HCT116 (cell line): ENCODE measurements around the gene CHL1.

Experiments
- EZH2 ChIP-seq: fragments of 200-600 bp; sonication (generic); IDR thresholded peaks from 2 replicates; pipeline ENCODE4 v1.6.1; 2017; ENCODE audit warnings: antibody characterized with exemption, mixed run types
- JUND ChIP-seq: IDR thresholded peaks from 2 replicates; pipeline ENCODE4 v1.6.1; 2012
- POLR2AphosphoS5 ChIP-seq: IDR thresholded peaks from 2 replicates; pipeline ENCODE4 v1.6.1; 2011; ENCODE audit warnings: mild to moderate bottlenecking, low read depth, low read length, moderate library complexity
- RAD21 ChIP-seq: IDR thresholded peaks from 2 replicates; pipeline ENCODE4 v1.6.1; 2012; ENCODE audit warnings: low read depth, mild to moderate bottlenecking
- TF ChIP-seq, protein P1 (sequence below), 3 experiments: fragments of 200-600 bp in 1 of 3; sonication (generic) in 1 of 3; IDR thresholded peaks in 2 of 3; conservative IDR thresholded peaks in 1 of 3; 2 replicates each; pipeline ENCODE4 v1.5.1; 2012 to 2017; ENCODE audit warnings: low read depth in 2 of 3, low read length in 2 of 3, antibody characterized with exemption in 1 of 3, borderline replicate concordance in 1 of 3, control low read depth in 1 of 3, mild to moderate bottlenecking in 1 of 3, mixed read lengths in 1 of 3, mixed run types in 1 of 3, moderate library complexity in 1 of 3; ENCODE audit not compliant: insufficient read depth in 1 of 3
- TF ChIP-seq, protein P2 (sequence below): IDR thresholded peaks from 2 replicates; pipeline ENCODE4 v1.6.1; 2011; ENCODE audit warnings: mild to moderate bottlenecking, low read length, moderate library complexity; ENCODE audit not compliant: insufficient replicate concordance; ENCODE audit errors: extremely low read depth
- TF ChIP-seq, protein P3 (sequence below): IDR thresholded peaks from 2 replicates; pipeline ENCODE4 v1.6.1; 2012; ENCODE audit warnings: low read depth
- TF ChIP-seq, protein P4 (sequence below): IDR thresholded peaks from 2 replicates; pipeline ENCODE4 v1.6.1; 2012

DNA sequence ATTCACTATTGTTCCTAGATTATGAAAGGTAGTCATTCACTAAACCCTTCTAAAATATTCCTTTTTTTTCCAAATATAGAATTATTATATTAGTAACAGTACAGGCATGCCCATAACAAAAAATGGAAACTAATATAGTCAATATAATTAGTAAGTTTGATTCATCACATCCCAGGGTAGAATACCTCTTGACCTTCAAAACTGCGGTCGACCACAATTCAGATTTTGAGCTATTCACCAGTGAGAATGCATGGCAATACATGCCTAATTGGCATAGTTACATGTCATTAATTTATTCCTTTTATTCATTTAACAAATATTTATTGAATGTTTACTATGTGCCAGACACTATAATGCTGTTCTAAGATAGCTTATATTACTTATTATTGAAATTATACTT is 98.0 kb downstream of the CHL1 start:
- TF ChIP-seq, protein P1, sequence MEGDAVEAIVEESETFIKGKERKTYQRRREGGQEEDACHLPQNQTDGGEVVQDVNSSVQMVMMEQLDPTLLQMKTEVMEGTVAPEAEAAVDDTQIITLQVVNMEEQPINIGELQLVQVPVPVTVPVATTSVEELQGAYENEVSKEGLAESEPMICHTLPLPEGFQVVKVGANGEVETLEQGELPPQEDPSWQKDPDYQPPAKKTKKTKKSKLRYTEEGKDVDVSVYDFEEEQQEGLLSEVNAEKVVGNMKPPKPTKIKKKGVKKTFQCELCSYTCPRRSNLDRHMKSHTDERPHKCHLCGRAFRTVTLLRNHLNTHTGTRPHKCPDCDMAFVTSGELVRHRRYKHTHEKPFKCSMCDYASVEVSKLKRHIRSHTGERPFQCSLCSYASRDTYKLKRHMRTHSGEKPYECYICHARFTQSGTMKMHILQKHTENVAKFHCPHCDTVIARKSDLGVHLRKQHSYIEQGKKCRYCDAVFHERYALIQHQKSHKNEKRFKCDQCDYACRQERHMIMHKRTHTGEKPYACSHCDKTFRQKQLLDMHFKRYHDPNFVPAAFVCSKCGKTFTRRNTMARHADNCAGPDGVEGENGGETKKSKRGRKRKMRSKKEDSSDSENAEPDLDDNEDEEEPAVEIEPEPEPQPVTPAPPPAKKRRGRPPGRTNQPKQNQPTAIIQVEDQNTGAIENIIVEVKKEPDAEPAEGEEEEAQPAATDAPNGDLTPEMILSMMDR (IDR thresholded peaks at IDR 0.05 in 2 of 3, conservative IDR thresholded peaks at IDR 0.05 in 1 of 3; ENCODE audit: borderline replicate concordance in 1 of 3, insufficient read depth in 1 of 3, low read depth in 2 of 3, low read length in 2 of 3), result no peak
- TF ChIP-seq, protein P2, sequence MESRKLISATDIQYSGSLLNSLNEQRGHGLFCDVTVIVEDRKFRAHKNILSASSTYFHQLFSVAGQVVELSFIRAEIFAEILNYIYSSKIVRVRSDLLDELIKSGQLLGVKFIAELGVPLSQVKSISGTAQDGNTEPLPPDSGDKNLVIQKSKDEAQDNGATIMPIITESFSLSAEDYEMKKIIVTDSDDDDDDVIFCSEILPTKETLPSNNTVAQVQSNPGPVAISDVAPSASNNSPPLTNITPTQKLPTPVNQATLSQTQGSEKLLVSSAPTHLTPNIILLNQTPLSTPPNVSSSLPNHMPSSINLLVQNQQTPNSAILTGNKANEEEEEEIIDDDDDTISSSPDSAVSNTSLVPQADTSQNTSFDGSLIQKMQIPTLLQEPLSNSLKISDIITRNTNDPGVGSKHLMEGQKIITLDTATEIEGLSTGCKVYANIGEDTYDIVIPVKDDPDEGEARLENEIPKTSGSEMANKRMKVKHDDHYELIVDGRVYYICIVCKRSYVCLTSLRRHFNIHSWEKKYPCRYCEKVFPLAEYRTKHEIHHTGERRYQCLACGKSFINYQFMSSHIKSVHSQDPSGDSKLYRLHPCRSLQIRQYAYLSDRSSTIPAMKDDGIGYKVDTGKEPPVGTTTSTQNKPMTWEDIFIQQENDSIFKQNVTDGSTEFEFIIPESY, result no peak
- TF ChIP-seq, protein P3, sequence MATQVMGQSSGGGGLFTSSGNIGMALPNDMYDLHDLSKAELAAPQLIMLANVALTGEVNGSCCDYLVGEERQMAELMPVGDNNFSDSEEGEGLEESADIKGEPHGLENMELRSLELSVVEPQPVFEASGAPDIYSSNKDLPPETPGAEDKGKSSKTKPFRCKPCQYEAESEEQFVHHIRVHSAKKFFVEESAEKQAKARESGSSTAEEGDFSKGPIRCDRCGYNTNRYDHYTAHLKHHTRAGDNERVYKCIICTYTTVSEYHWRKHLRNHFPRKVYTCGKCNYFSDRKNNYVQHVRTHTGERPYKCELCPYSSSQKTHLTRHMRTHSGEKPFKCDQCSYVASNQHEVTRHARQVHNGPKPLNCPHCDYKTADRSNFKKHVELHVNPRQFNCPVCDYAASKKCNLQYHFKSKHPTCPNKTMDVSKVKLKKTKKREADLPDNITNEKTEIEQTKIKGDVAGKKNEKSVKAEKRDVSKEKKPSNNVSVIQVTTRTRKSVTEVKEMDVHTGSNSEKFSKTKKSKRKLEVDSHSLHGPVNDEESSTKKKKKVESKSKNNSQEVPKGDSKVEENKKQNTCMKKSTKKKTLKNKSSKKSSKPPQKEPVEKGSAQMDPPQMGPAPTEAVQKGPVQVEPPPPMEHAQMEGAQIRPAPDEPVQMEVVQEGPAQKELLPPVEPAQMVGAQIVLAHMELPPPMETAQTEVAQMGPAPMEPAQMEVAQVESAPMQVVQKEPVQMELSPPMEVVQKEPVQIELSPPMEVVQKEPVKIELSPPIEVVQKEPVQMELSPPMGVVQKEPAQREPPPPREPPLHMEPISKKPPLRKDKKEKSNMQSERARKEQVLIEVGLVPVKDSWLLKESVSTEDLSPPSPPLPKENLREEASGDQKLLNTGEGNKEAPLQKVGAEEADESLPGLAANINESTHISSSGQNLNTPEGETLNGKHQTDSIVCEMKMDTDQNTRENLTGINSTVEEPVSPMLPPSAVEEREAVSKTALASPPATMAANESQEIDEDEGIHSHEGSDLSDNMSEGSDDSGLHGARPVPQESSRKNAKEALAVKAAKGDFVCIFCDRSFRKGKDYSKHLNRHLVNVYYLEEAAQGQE, result no peak
- TF ChIP-seq, protein P4, sequence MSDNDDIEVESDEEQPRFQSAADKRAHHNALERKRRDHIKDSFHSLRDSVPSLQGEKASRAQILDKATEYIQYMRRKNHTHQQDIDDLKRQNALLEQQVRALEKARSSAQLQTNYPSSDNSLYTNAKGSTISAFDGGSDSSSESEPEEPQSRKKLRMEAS, result no peak
- no peak for TF ChIP-seq RAD21
- no peak for TF ChIP-seq EZH2
- no peak for TF ChIP-seq JUND
- TF ChIP-seq POLR2AphosphoS5, result no peak
